ENCODE data around the gene PRKAG2.

Gene PRKAG2

DNA sequence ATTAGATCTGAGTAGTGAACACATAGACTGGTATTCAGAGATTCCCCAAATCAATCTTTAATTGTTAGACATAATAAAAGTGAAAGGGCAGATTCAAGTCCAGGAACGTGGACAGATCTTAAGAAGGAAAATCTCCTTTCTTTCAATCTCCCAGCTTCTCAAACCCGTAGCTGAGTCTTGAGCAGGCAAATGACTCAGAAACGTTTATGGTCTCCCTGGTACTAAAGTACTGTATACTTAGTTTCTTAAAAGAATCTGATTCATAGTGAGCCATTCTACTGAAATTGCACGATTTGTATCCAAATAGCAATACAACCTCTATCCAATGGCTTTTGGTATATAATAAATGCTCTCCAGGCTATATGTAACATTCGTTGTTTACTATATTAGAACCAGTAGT is 216.8 kb downstream of the PRKAG2 start:
- Histone ChIP-seq H3K9me3 (ENCODE audit: control insufficient read depth, insufficient read depth, low read depth, low read length) (no peaks in the 10 kb centered on the region), H3K36me3 (ENCODE audit: control insufficient read depth, insufficient read depth, low read length) (no peaks in the 10 kb centered on the region), H3K9ac (ENCODE audit: low read length) (no peak overlapping the region), H3K4me3 (ENCODE audit: low read depth, low read length) (no peak overlapping the region), H3K4me1 (ENCODE audit: control insufficient read depth, insufficient read depth, low read length) (no peaks in the 10 kb centered on the region), H3K27me3 (ENCODE audit: control insufficient read depth, insufficient read depth, low read length) (no peaks in the 10 kb centered on the region), H3K27ac (ENCODE audit: low read depth, low read length) (no peak overlapping the region)

DNA sequence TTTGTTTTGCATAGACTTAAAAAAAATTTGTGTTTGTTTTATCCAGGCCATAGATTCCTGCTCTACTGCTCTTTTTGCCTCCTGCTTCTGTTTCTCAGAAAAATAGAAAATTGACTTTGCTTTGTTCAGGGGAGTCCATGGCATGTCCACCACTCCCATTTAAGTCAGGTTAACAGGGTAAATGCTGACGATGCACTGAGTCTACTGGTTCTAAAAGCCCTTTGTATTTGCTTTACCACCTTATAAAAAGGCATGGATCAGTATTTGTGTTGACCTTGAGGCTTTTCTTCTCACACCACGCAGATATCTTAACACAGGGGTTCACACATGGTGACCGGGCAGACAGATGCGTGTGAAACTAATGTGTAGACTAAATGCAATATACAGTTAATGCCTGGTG is 217.7 kb downstream of the PRKAG2 start:
- H3K27me3 ChIP-seq (ENCODE audit: control insufficient read depth, insufficient read depth, low read length) = no peaks in the 10 kb centered on the region
- H3K4me3 ChIP-seq (ENCODE audit: low read depth, low read length) = no peak overlapping the region
- H3K27ac ChIP-seq (ENCODE audit: low read depth, low read length) = no peak overlapping the region
- H3K4me1 ChIP-seq (ENCODE audit: control insufficient read depth, insufficient read depth, low read length) = no peaks in the 10 kb centered on the region
- H3K36me3 ChIP-seq (ENCODE audit: control insufficient read depth, insufficient read depth, low read length) = no peaks in the 10 kb centered on the region
- no peak overlapping the region for H3K9ac ChIP-seq (ENCODE audit: low read length)
- H3K9me3 ChIP-seq (ENCODE audit: control insufficient read depth, insufficient read depth, low read depth, low read length) = no peaks in the 10 kb centered on the region

DNA sequence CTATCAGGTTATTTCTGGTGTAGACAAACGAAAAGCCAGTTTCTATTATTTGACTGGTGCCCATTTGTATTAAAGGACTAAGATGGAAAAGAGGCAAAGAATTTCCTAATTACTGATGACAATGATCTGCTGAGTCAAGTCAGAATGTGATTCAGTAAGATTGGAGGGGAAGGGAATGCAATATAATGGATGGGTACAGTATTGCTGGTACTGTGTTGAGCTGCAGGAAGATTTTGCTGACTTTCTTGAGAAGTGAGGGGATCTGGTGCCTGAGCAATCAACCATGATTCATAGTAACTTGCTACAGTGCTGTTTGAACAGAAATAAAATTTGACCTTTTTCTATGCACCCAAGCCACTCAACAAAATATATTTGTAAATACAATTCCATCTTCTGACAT is 218.1 kb downstream of the PRKAG2 start:
- Histone ChIP-seq H3K27ac (ENCODE audit: low read depth, low read length) (no peak overlapping the region), H3K9ac (ENCODE audit: low read length) (no peak overlapping the region), H3K27me3 (ENCODE audit: control insufficient read depth, insufficient read depth, low read length) (no peaks in the 10 kb centered on the region), H3K4me3 (ENCODE audit: low read depth, low read length) (no peak overlapping the region), H3K4me1 (ENCODE audit: control insufficient read depth, insufficient read depth, low read length) (no peaks in the 10 kb centered on the region), H3K36me3 (ENCODE audit: control insufficient read depth, insufficient read depth, low read length) (no peaks in the 10 kb centered on the region), H3K9me3 (ENCODE audit: control insufficient read depth, insufficient read depth, low read depth, low read length) (no peaks in the 10 kb centered on the region)

DNA sequence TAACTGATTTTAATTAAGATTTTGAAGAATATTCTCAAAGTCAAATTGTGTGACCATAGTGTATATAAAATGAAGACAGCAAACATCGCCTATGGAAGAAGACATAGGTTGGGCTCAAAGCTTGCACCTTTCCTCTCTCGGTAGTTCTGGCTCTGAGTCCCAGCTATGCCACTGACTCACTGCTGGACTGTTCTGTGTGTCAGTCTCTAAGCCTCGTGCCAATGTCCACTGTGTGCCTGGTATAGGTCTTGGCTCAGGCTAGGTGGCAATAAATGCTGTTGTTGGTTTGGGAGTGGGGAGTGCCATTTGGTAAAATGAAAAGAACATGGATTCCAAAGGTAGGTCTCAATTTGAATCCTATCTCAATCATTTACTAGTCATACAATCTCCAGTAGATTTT is 219.7 kb downstream of the PRKAG2 start:
- no peak overlapping the region for H3K9ac ChIP-seq (ENCODE audit: low read length)
- no peaks in the 10 kb centered on the region for H3K9me3 ChIP-seq (ENCODE audit: control insufficient read depth, insufficient read depth, low read depth, low read length)
- H3K27me3 ChIP-seq (ENCODE audit: control insufficient read depth, insufficient read depth, low read length) = no peaks in the 10 kb centered on the region
- no peaks in the 10 kb centered on the region for H3K4me1 ChIP-seq (ENCODE audit: control insufficient read depth, insufficient read depth, low read length)
- no peak overlapping the region for H3K27ac ChIP-seq (ENCODE audit: low read depth, low read length)
- H3K36me3 ChIP-seq (ENCODE audit: control insufficient read depth, insufficient read depth, low read length) = no peaks in the 10 kb centered on the region
- no peak overlapping the region for H3K4me3 ChIP-seq (ENCODE audit: low read depth, low read length)

DNA sequence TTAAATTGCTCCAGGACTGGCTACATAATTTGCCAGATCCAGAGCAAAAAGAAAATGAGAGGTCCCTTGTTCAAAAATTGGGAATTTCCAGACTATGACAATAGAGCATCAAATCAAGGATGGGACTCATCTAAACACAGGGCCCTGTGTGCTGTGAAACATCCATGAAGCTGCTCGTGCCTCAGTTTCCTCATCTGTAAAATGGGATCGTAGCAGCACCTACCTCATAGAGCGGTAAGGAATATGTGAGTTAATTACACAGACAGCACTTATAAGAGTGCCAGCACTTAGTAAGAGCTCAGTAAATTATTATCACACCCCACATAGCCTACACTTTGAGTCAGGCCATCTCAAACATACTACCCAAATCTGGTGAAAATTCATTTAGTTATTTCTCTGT is 221.4 kb downstream of the PRKAG2 start:
- H3K9me3 ChIP-seq (ENCODE audit: control insufficient read depth, insufficient read depth, low read depth, low read length) = no peaks in the 10 kb centered on the region
- no peak overlapping the region for H3K4me3 ChIP-seq (ENCODE audit: low read depth, low read length)
- no peaks in the 10 kb centered on the region for H3K36me3 ChIP-seq (ENCODE audit: control insufficient read depth, insufficient read depth, low read length)
- H3K9ac ChIP-seq (ENCODE audit: low read length) = no peak overlapping the region
- no peak overlapping the region for H3K27ac ChIP-seq (ENCODE audit: low read depth, low read length)
- no peaks in the 10 kb centered on the region for H3K4me1 ChIP-seq (ENCODE audit: control insufficient read depth, insufficient read depth, low read length)
- H3K27me3 ChIP-seq (ENCODE audit: control insufficient read depth, insufficient read depth, low read length) = no peaks in the 10 kb centered on the region

DNA sequence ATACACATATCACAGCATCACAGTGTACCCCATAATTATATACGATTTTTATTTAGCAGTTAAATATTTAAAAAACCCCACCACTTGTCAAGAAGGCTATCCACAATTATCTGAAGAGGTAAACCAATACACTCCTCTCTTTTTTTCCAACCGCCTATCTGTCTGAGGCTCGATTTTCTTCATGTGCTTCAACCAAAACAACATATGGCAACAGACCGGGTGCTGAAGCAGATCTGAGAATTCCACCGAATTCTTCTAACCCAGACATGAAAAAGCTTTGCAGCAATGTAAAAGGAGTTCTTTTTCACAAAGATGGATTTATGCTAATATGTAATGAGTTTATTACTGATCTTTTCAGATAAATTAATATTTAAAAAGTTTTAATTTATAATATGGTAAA is 224.8 kb downstream of the PRKAG2 start:
- no peak overlapping the region for H3K9ac ChIP-seq (ENCODE audit: low read length)
- H3K9me3 ChIP-seq (ENCODE audit: control insufficient read depth, insufficient read depth, low read depth, low read length) = no peaks in the 10 kb centered on the region
- no peak overlapping the region for H3K27ac ChIP-seq (ENCODE audit: low read depth, low read length)
- no peak overlapping the region for H3K4me3 ChIP-seq (ENCODE audit: low read depth, low read length)
- no peaks in the 10 kb centered on the region for H3K4me1 ChIP-seq (ENCODE audit: control insufficient read depth, insufficient read depth, low read length)
- H3K36me3 ChIP-seq (ENCODE audit: control insufficient read depth, insufficient read depth, low read length) = no peaks in the 10 kb centered on the region
- H3K27me3 ChIP-seq (ENCODE audit: control insufficient read depth, insufficient read depth, low read length) = no peaks in the 10 kb centered on the region

DNA sequence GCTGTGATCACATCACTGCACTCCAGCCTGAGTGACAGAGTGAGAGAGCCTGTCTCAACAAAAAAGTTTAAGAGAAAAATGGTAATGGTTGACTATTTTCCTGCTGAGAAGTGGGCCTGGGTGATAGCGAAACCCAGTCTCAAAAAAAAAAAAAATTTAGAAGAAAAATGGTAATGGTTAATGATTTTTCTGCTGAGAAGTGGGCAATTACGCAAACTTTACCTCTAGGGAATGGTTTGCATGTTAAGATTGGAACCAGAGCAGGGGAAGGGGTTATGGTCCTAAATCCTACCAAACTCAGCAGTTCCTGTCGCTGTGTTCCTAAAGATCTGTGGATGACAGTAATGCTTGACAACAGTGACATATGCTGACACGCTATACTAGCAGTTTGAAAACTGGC is 226.8 kb downstream of the PRKAG2 start:
- Histone ChIP-seq H3K4me1 (ENCODE audit: control insufficient read depth, insufficient read depth, low read length) (no peaks in the 10 kb centered on the region), H3K27ac (ENCODE audit: low read depth, low read length) (no peak overlapping the region), H3K9ac (ENCODE audit: low read length) (no peak overlapping the region), H3K36me3 (ENCODE audit: control insufficient read depth, insufficient read depth, low read length) (no peaks in the 10 kb centered on the region), H3K27me3 (ENCODE audit: control insufficient read depth, insufficient read depth, low read length) (no peaks in the 10 kb centered on the region), H3K4me3 (ENCODE audit: low read depth, low read length) (no peak overlapping the region), H3K9me3 (ENCODE audit: control insufficient read depth, insufficient read depth, low read depth, low read length) (peaks cover 4% of the 10 kb centered on the region)

DNA sequence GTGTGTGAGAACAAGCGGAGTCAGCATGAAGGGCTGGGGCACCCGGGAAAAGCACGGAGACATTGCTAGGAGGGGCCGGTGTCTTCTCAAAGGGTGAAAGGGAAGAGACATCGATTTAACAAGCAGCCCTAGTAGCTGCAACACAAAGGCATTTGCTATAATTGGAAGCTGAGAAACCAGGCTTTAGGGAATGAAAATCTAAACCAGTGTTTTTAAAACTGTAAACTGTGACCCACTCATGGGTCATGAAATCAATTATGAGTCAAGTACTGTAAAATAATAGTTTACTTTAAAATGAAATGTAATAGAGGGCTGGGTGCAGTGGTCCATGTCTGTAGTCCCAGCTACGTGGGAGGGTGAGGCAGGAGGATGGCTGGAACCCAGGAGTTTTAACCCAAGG is 228.5 kb downstream of the PRKAG2 start:
- H3K9me3 ChIP-seq (ENCODE audit: control insufficient read depth, insufficient read depth, low read depth, low read length) = peaks cover 13% of the 10 kb centered on the region
- H3K36me3 ChIP-seq (ENCODE audit: control insufficient read depth, insufficient read depth, low read length) = no peaks in the 10 kb centered on the region
- no peak overlapping the region for H3K9ac ChIP-seq (ENCODE audit: low read length)
- H3K27ac ChIP-seq (ENCODE audit: low read depth, low read length) = no peak overlapping the region
- H3K4me1 ChIP-seq (ENCODE audit: control insufficient read depth, insufficient read depth, low read length) = no peaks in the 10 kb centered on the region
- H3K27me3 ChIP-seq (ENCODE audit: control insufficient read depth, insufficient read depth, low read length) = no peaks in the 10 kb centered on the region
- no peak overlapping the region for H3K4me3 ChIP-seq (ENCODE audit: low read depth, low read length)

DNA sequence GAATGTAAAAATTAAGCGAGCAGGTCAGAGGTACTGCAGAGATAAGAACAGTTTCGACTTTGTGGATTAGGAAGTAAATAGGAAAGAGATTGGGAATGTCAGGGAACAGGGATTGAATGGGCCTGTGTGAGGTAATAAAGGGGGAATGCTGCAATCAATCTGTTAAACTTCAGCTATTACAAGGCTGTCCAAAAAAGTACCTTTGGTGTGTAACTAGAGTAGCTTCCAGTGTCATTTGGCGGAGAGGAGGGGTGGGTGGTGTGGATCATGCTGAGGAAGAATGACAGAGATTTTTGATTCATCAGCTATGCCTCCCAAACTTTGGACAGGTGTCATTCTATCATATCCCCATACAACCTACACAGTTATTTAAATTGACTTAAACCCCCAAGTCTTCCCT is 229.0 kb downstream of the PRKAG2 start:
- H3K9me3 ChIP-seq (ENCODE audit: control insufficient read depth, insufficient read depth, low read depth, low read length) = peaks cover 13% of the 10 kb centered on the region
- no peaks in the 10 kb centered on the region for H3K4me1 ChIP-seq (ENCODE audit: control insufficient read depth, insufficient read depth, low read length)
- H3K27me3 ChIP-seq (ENCODE audit: control insufficient read depth, insufficient read depth, low read length) = no peaks in the 10 kb centered on the region
- no peak overlapping the region for H3K4me3 ChIP-seq (ENCODE audit: low read depth, low read length)
- H3K27ac ChIP-seq (ENCODE audit: low read depth, low read length) = no peak overlapping the region
- no peak overlapping the region for H3K9ac ChIP-seq (ENCODE audit: low read length)
- H3K36me3 ChIP-seq (ENCODE audit: control insufficient read depth, insufficient read depth, low read length) = no peaks in the 10 kb centered on the region

DNA sequence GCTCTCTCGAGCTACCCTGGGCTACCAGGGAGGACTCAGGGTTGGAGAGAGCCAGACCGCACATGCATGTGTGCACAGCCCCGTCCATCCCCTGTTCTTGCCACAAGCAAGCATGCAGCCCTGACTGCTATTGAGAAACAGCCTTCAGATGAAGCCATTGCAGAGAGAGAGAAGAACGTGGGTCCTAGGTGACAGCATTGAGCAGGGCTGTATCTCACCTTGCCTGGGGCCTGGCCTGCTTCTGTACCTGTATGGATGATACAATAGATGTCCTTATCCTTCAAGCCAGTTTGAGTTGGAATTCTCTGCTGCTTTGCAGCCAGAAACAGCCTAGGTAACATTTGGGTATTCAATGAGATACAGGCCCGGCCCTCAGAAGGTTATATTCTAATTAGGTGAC is 229.9 kb downstream of the PRKAG2 start:
- Histone ChIP-seq H3K9ac (ENCODE audit: low read length) (no peak overlapping the region), H3K36me3 (ENCODE audit: control insufficient read depth, insufficient read depth, low read length) (no peaks in the 10 kb centered on the region), H3K9me3 (ENCODE audit: control insufficient read depth, insufficient read depth, low read depth, low read length) (peaks cover 13% of the 10 kb centered on the region), H3K4me3 (ENCODE audit: low read depth, low read length) (no peak overlapping the region), H3K27ac (ENCODE audit: low read depth, low read length) (no peak overlapping the region), H3K27me3 (ENCODE audit: control insufficient read depth, insufficient read depth, low read length) (no peaks in the 10 kb centered on the region), H3K4me1 (ENCODE audit: control insufficient read depth, insufficient read depth, low read length) (no peaks in the 10 kb centered on the region)

DNA sequence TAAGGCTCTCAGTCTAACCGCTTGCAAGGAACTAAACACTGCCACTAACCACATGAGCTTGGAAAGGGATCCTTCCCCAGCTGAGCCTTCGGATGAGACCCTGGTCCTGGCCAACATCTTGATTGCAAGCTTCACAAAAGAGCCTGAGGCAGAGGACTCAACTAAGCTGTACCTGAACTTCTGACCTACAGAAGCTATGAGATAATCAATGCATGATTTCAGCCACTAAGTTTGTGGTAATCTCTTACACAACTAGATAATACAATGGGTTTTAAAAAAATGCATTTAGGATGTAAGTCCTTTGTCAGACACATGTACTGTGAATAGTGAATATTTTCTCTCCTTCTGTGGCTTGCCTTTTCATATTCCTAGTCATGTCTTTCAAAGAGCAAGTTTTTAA is 231.6 kb downstream of the PRKAG2 start:
- H3K9me3 ChIP-seq (ENCODE audit: control insufficient read depth, insufficient read depth, low read depth, low read length) = peaks cover 13% of the 10 kb centered on the region
- H3K36me3 ChIP-seq (ENCODE audit: control insufficient read depth, insufficient read depth, low read length) = no peaks in the 10 kb centered on the region
- peaks cover 1% of the 10 kb centered on the region; the same call in 1 of the 2 replicates for H3K4me1 ChIP-seq (ENCODE audit: control insufficient read depth, insufficient read depth, low read length)
- no peak overlapping the region for H3K4me3 ChIP-seq (ENCODE audit: low read depth, low read length)
- H3K27me3 ChIP-seq (ENCODE audit: control insufficient read depth, insufficient read depth, low read length) = no peaks in the 10 kb centered on the region
- H3K27ac ChIP-seq (ENCODE audit: low read depth, low read length) = no peak overlapping the region
- no peak overlapping the region for H3K9ac ChIP-seq (ENCODE audit: low read length)

DNA sequence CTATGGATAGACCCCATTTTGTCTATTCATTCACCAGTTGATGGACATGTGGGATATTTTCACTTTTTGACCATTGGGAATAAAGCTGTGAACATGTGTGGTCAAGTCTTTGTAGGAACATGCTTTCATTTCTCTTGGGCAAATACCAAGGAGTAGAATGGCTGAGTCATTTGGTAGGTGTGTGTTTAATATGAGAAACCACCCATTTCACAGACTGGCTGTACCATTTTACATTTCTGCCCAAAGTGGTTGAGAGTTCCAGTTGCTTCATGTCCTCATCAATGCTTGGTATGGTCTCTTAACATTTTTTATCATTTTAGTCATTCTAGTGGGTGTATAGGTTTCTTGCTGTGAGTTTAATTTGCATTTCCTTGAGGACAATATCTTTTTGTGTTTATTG is 232.4 kb downstream of the PRKAG2 start:
- Histone ChIP-seq H3K36me3 (ENCODE audit: control insufficient read depth, insufficient read depth, low read length) (no peaks in the 10 kb centered on the region), H3K27me3 (ENCODE audit: control insufficient read depth, insufficient read depth, low read length) (no peaks in the 10 kb centered on the region), H3K9ac (ENCODE audit: low read length) (no peak overlapping the region), H3K9me3 (ENCODE audit: control insufficient read depth, insufficient read depth, low read depth, low read length) (peaks cover 13% of the 10 kb centered on the region), H3K4me1 (ENCODE audit: control insufficient read depth, insufficient read depth, low read length) (peaks cover 3% of the 10 kb centered on the region; the same call in 1 of the 2 replicates), H3K4me3 (ENCODE audit: low read depth, low read length) (no peak overlapping the region), H3K27ac (ENCODE audit: low read depth, low read length) (no peak overlapping the region)
